Activated CD4-positive, alpha-beta T cell treated with anti-CD3 and anti-CD28 coated beads, Interleukin-2, amount 50 U/mL, for 1 hour (primary cell): ENCODE data around the gene DRD2.

Source experiments
- DNase-seq: peaks from one replicate; pipeline ENCODE4 v3.0.0-alpha.2; 2020

DRD2 gene

DNA sequence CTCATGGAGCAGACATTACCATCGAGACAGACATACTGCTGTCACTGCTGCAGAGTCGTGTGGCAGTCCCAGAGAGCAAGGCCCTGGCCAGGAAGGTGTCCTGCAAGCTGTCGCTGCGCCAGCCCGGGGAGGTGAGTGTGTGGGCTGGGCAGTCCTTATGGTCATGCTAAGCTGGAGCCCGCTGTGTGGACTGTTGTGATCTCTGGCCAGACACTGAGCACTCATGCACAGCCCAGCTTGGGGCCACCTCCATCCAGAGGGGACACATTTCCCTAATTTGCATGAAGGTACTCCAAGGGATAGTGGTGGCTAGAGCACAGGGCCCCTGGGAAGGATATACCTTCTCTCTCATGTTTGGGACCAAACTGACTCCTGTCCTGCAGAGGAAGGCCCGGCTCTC is 78.0 kb downstream of the DRD2 start:
- DNase-seq, result no peak

GRCh38 chr11:113396690-113397089 is 78.5 kb downstream of the DRD2 start:
- no peak for DNase-seq

GRCh38 chr11:113395782-113396336 is 79.3 kb downstream of the DRD2 start:
- DNase-seq, result no peak

DNA sequence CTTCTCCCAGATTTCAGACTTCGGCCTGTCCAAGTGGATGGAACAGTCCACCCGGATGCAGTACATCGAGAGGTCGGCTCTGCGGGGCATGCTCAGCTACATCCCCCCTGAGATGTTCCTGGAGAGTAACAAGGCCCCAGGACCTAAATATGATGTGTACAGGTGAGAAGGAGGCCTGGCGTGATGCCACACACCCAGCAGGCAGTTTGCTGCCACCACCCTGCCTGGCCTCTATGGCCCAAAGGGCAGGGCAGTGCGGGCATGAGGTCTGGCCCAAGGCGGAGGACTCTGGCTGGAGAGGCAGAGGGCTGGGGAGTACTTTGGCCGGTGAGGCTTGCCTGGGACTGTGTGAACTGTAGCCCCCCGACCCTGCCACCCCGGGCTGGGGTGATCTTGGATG is 80.3 kb downstream of the DRD2 start:
- no peak for DNase-seq

DNA sequence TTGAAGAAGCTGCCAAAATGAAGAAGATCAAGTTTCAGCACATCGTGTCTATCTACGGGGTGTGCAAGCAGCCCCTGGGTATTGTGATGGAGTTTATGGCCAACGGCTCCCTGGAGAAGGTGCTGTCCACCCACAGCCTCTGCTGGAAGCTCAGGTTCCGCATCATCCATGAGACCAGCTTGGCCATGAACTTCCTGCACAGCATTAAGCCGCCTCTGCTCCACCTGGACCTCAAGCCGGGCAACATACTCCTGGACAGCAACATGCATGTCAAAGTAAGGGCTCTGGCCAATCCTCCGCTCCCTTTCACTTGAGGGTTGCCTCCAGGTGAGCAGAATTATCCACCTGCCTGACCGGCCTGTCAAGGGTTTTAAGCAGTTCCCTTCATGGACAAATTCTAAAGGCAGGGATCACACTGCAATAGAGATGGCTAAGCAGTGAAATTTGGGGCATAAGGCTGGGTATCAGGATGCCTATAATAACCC is 81.7 kb downstream of the DRD2 start:
- DNase-seq, result no peak

DNA sequence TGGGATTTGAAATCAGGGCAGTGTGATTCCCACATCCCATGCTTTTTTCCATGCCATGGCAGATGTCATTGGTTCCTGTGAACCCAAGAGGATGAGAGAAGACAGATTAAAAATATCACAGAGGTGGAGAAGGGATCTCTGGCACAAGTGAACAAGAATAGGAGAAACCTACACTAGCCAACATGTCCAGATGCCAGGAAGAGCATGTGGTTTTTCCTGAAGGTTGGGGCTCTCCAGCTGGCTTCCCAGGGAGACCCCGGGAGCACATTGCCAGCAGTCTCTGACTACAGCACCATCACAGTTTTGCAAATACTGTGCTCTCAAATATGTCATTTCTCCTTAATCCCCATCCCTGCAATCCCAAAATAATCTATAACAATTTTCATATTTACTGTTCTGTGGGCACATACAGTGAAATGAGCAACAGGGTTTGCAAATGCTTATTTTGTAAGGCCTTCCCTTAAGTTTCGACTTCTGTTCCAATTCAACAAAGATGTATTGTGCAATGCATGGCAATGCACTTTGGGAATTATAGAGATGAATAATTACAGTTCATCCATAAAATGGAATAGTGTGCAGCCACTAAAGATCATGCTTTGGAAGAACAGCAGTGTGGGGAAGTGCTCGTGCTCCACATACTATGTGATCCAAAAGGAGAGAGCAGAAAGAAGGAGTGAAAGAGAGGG is 82.8 kb downstream of the DRD2 start:
- no peak for DNase-seq

- no peak for DNase-seq
Observed at GRCh38 chr11:113389272-113389671, 85.9 kb downstream of the DRD2 start.

DNA sequence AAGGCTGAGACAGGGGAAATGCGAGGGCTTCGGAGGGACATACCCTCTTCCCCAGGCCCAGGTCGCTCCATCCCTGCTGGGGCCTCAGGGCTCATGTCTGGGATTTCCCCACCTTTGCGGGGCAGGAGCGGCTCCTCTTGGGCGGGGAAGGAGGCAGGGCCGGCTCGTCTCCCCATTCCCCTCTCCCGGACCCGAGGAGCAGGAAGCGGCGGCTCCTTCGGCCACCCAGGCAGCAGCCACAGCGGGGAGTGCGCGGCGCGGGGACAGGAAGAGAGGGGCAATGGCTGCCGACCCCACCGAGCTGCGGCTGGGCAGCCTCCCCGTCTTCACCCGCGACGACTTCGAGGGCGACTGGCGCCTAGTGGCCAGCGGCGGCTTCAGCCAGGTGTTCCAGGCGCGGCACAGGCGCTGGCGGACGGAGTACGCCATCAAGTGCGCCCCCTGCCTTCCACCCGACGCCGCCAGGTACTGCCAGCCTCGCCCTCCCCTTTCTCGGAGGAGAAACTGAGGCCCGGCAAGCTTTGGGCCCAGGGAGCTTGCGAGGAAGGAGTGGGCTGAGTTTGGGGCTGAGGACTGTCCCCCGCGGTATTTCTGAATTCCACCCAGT is 87.5 kb downstream of the DRD2 start, which contains the start of gene ANKK1:
Gene ANKK1 (plus strand): TSS at position 175 of the 607 bp plus-strand sequence. CDS start 106 bp downstream, at position 281.
- no peak for DNase-seq

- DNase-seq, result no peak
Observed at GRCh38 chr11:113386866-113387265, 88.3 kb downstream of the DRD2 start.

DNA sequence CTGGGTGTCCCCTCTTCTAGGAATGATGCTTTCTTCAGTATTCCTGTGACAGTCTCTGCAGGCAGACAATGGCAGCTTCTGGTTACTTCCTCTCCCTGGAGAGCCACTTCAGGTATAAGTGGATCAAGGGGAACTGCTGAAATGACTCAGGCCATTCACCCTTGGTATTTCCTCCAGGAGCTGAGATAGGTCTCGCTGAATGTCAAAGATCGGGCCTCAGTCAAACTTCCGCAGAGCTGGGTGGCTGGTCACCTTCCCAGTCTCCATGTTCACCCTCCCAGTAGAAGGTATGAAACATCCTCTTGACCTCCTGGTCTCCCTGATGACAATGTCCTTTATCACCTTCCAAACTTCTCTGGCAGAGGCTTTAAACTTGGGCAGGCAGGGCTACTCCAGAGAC is 89.4 kb downstream of the DRD2 start:
- DNase-seq, result no peak

DNA sequence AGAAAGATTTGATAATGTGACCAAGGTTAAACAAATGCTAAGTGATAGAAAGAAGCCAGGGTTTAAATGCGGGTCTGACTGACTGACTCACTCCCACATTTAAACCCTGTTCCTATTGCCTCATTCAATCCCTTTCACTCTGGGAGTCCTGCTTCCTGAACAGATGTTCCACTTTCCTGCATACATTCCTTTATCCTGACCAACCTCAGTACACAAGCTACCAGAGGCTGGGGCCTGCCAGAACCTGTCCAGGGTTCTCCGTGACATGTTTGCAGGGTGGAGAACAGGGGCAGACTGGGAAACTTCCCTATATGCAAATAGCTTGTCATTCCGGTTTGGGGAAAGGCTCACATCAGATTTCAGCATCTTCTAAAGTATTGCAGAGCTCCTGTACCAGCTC is 90.6 kb downstream of the DRD2 start:
- DNase-seq, result no peak

GRCh38 chr11:113382121-113382520 is 93.1 kb downstream of the DRD2 start:
- no peak for DNase-seq

GRCh38 chr11:113378692-113379091 is 96.5 kb downstream of the DRD2 start:
- DNase-seq, result no peak

GRCh38 chr11:113377681-113378412 is 97.4 kb downstream of the DRD2 start:
- DNase-seq, result no peak

- DNase-seq, result no peak
Observed at GRCh38 chr11:113376156-113376555, 99.0 kb downstream of the DRD2 start.

GRCh38 chr11:113375402-113375801 is 99.8 kb downstream of the DRD2 start:
- no peak for DNase-seq

DNA sequence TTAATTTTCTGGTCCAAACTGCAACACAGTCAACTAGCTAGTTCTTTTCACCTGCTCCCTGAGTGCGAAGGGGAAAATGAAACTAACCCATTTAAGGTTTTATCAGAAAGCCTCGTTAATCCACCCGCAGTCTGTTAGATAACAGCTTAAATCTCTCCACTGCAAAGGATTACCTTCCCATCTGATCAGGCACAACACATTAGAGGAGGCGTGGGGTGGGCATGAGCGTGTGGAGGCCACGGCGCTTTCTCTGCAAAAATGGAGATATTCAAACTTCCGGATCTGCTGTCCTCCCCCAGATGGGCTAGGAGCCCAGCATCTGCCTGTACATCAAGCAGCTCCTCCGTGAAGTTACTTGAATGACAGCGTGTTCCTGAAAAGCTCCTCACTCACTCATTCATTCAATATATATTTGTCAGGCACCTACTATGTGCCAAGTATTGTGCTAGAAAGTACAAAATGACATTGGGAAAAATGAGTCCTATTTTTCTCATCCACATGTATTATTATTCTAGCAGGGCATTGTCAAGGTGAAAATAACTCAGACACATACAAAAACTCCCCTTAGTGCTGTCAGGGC is 101.1 kb downstream of the DRD2 start:
- DNase-seq, result no peak

DNA sequence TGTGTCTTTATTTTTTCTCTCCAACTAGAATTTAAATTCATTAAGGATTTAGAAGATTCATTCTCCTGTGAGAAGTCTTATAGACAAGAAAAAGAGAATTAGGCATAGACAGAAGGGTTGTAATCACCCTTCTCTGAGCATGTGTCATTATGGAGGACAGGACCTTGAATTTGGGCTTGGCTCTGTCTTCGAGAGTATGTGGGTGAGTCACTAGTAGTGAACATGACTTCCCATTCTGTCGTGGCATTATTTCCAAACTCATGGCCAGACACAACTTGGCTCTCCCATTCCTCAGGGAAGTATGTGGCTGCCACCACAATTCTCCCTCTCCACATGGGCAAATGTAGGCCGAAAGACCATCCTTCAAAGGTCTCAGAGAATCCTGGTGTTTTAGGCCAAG is 101.9 kb downstream of the DRD2 start:
- no peak for DNase-seq

DNA sequence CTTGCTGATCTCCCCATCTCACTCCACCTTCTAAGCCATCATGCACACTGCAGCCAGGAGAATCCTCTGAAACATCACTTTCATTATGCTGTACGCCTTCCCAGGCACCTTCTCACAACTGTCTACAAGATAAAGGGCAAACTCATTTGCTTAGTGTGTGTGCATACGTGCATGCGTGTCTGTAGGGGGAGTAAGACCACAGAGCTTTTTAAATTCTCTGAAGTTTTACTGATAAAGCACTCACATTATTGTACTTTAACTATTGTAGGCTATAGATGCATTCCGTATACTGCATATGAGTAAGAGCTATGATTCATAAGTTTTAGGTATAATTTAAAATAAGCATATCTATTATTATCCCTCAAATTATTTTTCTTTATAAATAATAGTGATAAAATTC is 102.9 kb downstream of the DRD2 start:
- no peak for DNase-seq

- DNase-seq, result no peak
Observed at GRCh38 chr11:113370634-113371033, 104.6 kb downstream of the DRD2 start.

GRCh38 chr11:113369411-113369810 is 105.8 kb downstream of the DRD2 start:
- DNase-seq, result no peak

- no peak for DNase-seq
Observed at GRCh38 chr11:113365895-113366294, 109.3 kb downstream of the DRD2 start.

DNA sequence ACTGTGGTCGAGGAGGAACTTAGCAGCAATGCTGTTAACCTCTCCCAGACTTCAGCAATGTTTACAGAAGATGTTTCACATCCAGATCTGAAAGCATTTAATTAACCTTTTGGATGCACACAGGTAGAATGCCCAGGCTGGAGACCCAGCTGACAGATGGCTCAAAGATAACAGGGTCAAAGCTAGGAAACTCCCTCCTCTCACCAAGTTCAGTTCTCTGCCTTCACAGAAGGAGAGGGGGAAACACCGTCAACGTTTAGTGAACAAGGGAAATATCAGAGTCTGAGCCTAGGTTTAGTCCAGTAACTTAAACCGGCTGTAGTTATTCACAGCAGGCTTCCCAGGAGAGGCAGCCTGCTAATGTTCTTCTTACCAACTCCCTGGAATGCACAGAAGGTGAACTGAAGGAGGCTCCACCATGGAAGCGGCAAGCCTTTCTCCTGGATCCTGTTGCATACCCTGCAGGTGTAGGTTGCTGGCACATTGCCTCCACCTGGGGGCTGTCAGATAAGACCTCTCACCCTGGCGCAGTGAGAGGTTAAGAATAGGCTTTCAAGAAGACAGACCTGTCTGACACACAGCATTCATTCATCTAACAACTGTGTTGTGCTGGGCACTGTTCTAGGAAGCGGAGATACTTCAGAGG is 111.1 kb downstream of the DRD2 start:
- DNase-seq, result no peak
